Fibroblast of lung (primary cell): ENCODE measurements around the gene ATP6V0D1. TPM values are rescaled to one million over a fixed set of nuclear protein-coding genes. Genes with fewer than 3 reads are reported as not detected.

ENCODE experiments used
- DNase-seq, 2 donors: peaks; one replicate each; pipeline versions ENCODE4 v3.0.0 to v3.0.0-alpha.2; 2010; ENCODE audit warnings: low read depth in 2 of 2
- H2AFZ ChIP-seq: 2 replicates; pipeline ENCODE4 v1.5.1; 2012; ENCODE audit warnings: low read length, control low read depth, inconsistent platforms
- H3K27ac ChIP-seq: 2 replicates; pipeline ENCODE4 v1.5.1; 2011; ENCODE audit warnings: low read length, control low read depth; ENCODE audit not compliant: insufficient read depth
- H3K27me3 ChIP-seq: 2 replicates; pipeline ENCODE4 v1.5.1; 2011; ENCODE audit warnings: mild to moderate bottlenecking, low read length; ENCODE audit not compliant: control insufficient read depth, insufficient read depth
- H3K36me3 ChIP-seq: 2 replicates; pipeline ENCODE4 v1.5.1; 2011; ENCODE audit warnings: low read length; ENCODE audit not compliant: control insufficient read depth, insufficient read depth
- H3K4me1 ChIP-seq: 2 replicates; pipeline ENCODE4 v1.5.1; 2011; ENCODE audit warnings: low read length; ENCODE audit not compliant: control insufficient read depth, insufficient read depth; ENCODE audit errors: extremely low read depth
- H3K4me2 ChIP-seq: 2 replicates; pipeline ENCODE4 v1.5.1; 2011; ENCODE audit warnings: low read length, control low read depth; ENCODE audit not compliant: insufficient read depth; ENCODE audit errors: extremely low read depth
- H3K4me3 ChIP-seq, 4 experiments: fragments of 200-600 bp in 1 of 4; sonication (generic) in 1 of 4; replicated peaks in 1 of 4; 2 replicates each; pipeline ENCODE4 v1.5.1; 2011 to 2016; ENCODE audit warnings: low read length in 4 of 4, low read depth in 3 of 4, mild to moderate bottlenecking in 3 of 4, control low read depth in 2 of 4, inconsistent platforms in 1 of 4, mixed read lengths in 1 of 4; ENCODE audit not compliant: insufficient read depth in 1 of 4; ENCODE audit errors: control extremely low read depth in 1 of 4
- H3K79me2 ChIP-seq: 2 replicates; pipeline ENCODE4 v1.5.1; 2012; ENCODE audit warnings: mild to moderate bottlenecking, low read length, inconsistent platforms; ENCODE audit not compliant: control insufficient read depth, insufficient read depth
- H3K9ac ChIP-seq: 2 replicates; pipeline ENCODE4 v1.5.1; 2011; ENCODE audit warnings: mild to moderate bottlenecking, low read length, control low read depth; ENCODE audit not compliant: insufficient read depth
- H3K9me3 ChIP-seq: 2 replicates; pipeline ENCODE4 v1.5.1; 2012; ENCODE audit warnings: low read depth, low read length; ENCODE audit not compliant: control insufficient read depth, insufficient read depth
- H4K20me1 ChIP-seq: 2 replicates; pipeline ENCODE4 v1.5.1; 2011; ENCODE audit warnings: low read length; ENCODE audit not compliant: control insufficient read depth, insufficient read depth; ENCODE audit errors: extremely low read depth
- CTCF ChIP-seq, 2 donors: IDR thresholded peaks in 1 of 2; conservative IDR thresholded peaks in 1 of 2; 1 replicate in 1 of 2; 2 replicates in 1 of 2; pipeline ENCODE4 v1.5.1; 2011 to 2012; ENCODE audit warnings: low read length in 2 of 2, control low read depth in 1 of 2, inconsistent platforms in 1 of 2, low read depth in 1 of 2, mild to moderate bottlenecking in 1 of 2
- EZH2 ChIP-seq: IDR thresholded peaks from 2 replicates; pipeline ENCODE4 v1.5.1; 2012; ENCODE audit warnings: low read length, control low read depth, mild to moderate bottlenecking; ENCODE audit errors: missing control alignments
- polyA plus RNA-seq, 2 donors: library from polyadenylated mRNA; depleted of rRNA in 1 of 2; stranded (reverse) in 1 of 2; unstranded in 1 of 2; fragments of >200 nt; gene quantifications; 2 replicates each; pipeline ENCODE4 v1.2.1, GENCODE V29; 2011 to 2012; ENCODE audit warnings: missing spikeins in 1 of 2
- total RNA-seq: library from RNA; depleted of rRNA; stranded (reverse); fragments of >200 nt; gene quantifications from 2 replicates; pipeline ENCODE4 v1.2.1, GENCODE V29; 2014

Gene ATP6V0D1
- total and polyA plus RNA-seq, 2 donors (not counting 1 experiment from before 2014, with no cell fraction given) = 91.2 to 183 TPM

DNA sequence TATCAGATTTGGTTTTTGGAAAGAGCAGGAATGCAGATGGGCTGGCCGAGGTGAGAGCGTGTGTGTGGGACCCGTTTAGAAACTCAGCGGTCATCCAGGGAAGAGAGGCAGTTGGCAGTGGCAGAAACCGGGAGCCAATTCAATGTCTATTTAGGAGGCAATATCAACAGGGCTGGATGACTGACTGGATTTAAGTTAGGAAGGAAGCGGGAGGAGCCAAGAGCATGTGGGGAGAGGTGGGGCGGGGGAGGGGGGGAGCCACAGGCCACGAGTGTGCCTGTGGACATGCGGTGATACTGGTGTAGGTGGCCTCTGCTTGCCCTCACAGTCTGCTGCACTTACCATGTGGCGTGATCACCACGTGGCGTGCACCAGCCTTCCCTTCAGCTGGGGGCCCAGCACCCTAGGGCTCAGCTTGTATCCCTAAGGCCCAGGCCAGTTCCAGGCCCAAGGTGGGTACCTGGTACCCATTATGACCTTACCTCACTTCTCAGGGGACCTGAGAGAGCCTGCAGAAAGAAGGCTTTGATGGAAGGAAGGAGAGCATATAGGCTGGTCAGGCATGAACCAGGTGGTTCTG lies 76.9 kb downstream of the ATP6V0D1 start:
- H3K9ac ChIP-seq = no peak overlapping the region
- H4K20me1 ChIP-seq = no peaks in the 10 kb centered on the region
- peaks cover 24% of the 10 kb centered on the region for H3K4me1 ChIP-seq
- DNase-seq = no peak
- no peak for TF ChIP-seq EZH2
- TF ChIP-seq CTCF (conservative IDR thresholded peaks at IDR 0.05 in 1 of 2, IDR thresholded peaks at IDR 0.05 in 1 of 2; ENCODE audit: low read depth in 1 of 2, low read length in 2 of 2) = no peak
- H3K27me3 ChIP-seq = no peaks in the 10 kb centered on the region
- no peaks in the 10 kb centered on the region for H3K79me2 ChIP-seq
- no peaks in the 10 kb centered on the region for H3K36me3 ChIP-seq
- no peak overlapping the region for H3K4me3 ChIP-seq
- no peak overlapping the region for H3K4me2 ChIP-seq
- H3K9me3 ChIP-seq = no peaks in the 10 kb centered on the region
- no peak overlapping the region for H2AFZ ChIP-seq
- no peak overlapping the region for H3K27ac ChIP-seq

DNA sequence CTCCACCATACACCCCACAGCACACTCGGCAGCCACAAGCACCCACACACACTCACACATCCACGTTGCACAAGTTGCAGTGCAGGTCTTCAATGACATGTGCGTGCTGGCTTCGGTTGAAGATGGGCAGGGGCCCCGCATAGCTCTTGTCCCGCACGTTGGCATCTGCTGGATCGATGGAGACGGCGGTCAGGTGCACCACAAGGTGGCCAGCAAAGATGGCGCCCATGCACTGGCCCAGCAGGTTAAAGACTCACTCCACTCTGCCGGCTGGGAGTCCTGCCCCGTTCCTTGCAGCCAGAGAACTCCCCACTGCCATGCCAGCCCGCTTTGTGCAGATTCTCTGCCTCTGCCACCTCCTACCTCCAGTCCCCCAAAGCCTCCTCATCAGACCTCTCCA lies 80.1 kb downstream of the ATP6V0D1 start:
- no peaks in the 10 kb centered on the region for H3K79me2 ChIP-seq
- no peak overlapping the region for H2AFZ ChIP-seq
- no peaks in the 10 kb centered on the region for H3K36me3 ChIP-seq
- H3K9me3 ChIP-seq = no peaks in the 10 kb centered on the region
- no peaks in the 10 kb centered on the region for H3K27me3 ChIP-seq
- no peak for DNase-seq
- TF ChIP-seq EZH2 (no peak), CTCF (conservative IDR thresholded peaks at IDR 0.05 in 1 of 2, IDR thresholded peaks at IDR 0.05 in 1 of 2; ENCODE audit: low read depth in 1 of 2, low read length in 2 of 2) (no peak)
- no peak overlapping the region for H3K27ac ChIP-seq
- peaks cover 14% of the 10 kb centered on the region for H3K4me1 ChIP-seq
- no peaks in the 10 kb centered on the region for H4K20me1 ChIP-seq
- no peak overlapping the region for H3K9ac ChIP-seq
- H3K4me3 ChIP-seq = no peak overlapping the region
- no peak overlapping the region for H3K4me2 ChIP-seq

DNA sequence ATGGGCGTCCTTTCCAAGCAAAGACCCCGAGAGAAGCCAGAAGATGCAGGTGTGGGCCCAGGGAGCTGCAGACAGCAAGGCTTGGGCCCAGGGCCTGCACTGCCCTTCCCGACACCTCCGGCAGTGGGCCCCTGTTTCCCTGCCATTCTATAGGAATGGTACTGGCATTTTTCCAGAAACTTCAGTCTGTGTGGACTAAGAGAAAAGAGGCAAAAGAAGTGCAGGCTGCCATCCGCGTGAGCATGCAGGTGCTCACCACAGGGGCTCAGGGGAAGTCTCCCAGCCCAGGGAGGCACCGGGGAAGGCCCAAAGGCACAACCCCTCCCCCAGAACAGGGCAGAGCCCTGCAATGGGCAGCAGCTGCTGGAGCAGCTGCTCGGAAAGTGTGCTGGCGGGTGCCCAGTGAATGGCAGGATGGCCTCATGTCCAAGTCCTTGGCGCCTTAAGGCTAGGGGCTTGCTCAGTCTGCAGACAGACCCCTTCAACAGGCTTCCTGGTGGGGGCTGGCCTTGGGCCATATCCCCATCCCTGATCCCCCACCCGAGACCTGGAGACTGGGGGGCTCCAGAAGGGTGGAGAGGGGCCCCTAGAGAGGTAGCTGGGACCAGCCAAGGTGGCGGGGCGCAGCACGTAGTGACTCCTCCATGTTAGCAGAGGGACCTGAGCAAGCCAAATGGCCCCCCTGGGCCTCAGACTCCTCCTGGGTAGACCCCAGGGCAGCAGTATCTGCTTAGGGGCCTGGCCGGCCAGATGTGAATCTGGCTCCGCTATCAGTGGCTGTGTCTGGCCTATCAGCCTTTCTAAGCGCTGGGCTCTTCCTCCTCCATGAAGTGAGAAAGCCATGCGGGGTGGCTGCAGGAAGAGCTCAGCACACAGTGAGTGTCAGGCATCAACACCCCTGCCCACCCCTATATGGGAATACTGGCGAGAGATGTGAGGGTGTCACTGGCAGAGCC lies 80.9 kb downstream of the ATP6V0D1 start:
- TF ChIP-seq CTCF (conservative IDR thresholded peaks at IDR 0.05 in 1 of 2, IDR thresholded peaks at IDR 0.05 in 1 of 2; ENCODE audit: low read depth in 1 of 2, low read length in 2 of 2) = no peak
- no peak for TF ChIP-seq EZH2
- Histone ChIP-seq H4K20me1 (no peaks in the 10 kb centered on the region), H3K36me3 (no peaks in the 10 kb centered on the region), H3K27me3 (no peaks in the 10 kb centered on the region), H3K9me3 (no peaks in the 10 kb centered on the region), H3K27ac (no peak overlapping the region), H3K79me2 (no peaks in the 10 kb centered on the region), H2AFZ (no peak overlapping the region), H3K4me1 (peaks cover 10% of the 10 kb centered on the region), H3K9ac (no peak overlapping the region), H3K4me2 (no peak overlapping the region), H3K4me3 (no peak overlapping the region)
- DNase-seq = no peak
